ENCODE results near the gene ANKRD17.

ANKRD17 gene

DNA sequence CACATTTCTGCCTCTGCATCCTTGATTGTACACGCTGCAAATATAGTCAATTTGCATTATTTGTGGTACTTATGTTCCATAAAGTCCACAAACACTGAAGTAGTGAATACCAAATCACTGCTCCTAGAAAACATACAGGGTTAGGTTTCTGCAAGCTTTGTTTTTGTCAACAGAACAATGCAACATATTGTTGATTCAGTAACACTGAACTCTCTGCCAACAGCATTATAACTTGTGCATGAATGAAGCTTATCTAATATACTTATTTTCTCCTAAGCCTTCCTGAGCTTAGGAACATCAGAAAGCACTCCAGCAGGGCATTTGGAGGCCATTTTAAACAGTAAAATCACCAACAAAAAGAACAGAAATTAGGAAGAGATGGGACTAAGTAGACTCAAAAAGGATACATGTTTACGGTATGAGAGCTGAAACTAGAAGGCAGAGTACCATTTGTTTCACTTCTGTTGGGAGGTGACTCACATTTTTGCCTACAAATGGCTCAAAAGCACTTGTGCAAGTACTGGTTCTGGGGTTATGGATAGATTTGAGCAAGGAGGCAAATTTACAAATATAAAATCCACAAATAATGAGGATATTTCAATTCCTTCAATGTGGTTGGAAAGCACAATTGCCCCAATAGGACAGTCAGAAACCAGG, 203.2 kb downstream of the ANKRD17 start:
- DNase-seq (ENCODE audit: low read depth, low spot score) = no peak

DNA sequence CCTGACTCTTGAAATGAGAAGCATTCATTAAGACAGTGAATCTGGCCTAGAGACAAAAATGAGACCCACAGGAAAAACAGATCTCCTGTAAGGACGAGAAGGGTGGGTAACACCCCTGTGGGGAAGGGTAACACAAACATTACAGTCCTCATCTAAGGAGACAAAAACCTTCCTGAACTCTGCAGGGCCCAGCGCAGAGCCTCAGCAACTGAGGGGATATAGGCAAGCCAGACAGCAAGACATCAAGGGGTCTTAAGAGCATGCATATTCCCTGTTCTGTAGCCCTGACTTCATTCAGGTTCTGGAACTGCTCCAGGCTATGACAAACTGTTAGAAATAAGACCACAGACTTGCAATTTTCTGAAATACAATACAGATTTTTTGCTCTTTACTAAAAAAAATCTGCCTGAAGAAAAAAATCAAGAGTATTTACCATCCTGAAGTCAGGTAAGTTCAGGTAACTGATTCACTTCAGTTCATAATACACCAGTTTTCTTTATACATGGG, 204.6 kb downstream of the ANKRD17 start:
- no peak for DNase-seq (ENCODE audit: low read depth, low spot score)

DNA sequence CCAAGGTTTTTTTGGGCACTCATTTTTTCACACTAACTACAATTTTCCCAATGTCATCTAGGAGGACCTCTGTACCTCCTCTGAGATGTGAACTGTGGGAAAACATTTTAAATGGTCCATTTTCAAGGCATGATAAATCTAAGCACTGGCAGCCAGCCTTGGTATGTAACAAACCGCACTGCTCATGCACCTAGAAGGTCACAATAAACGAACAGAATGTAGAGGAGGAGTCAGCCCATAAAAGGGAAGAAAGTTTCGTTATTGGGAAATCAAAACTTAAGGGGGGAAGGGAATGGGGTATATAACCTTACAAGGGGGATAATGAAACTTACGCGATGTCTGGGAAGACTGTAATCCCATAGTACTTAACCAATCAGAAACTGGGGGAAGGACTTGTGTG, 205.5 kb downstream of the ANKRD17 start:
- DNase-seq (ENCODE audit: low read depth, low spot score) = no peak

GRCh38 chr4:73051625-73052024, 207.0 kb downstream of the ANKRD17 start:
- DNase-seq (ENCODE audit: low read depth, low spot score) = no peak

- DNase-seq (ENCODE audit: low read depth, low spot score) = no peak
Measured at GRCh38 chr4:73045879-73046278, 212.7 kb downstream of the ANKRD17 start.

GRCh38 chr4:73037057-73037456, 221.5 kb downstream of the ANKRD17 start:
- DNase-seq (ENCODE audit: low read depth, low spot score) = no peak

GRCh38 chr4:73036123-73036522, 222.5 kb downstream of the ANKRD17 start:
- DNase-seq (ENCODE audit: low read depth, low spot score) = no peak

GRCh38 chr4:73034896-73035295, 223.7 kb downstream of the ANKRD17 start:
- no peak for DNase-seq (ENCODE audit: low read depth, low spot score)

- DNase-seq (ENCODE audit: low read depth, low spot score) = no peak
Measured at GRCh38 chr4:73028621-73029020, 230.0 kb downstream of the ANKRD17 start.
